Heart right ventricle (tissue), 16 donors: ENCODE results near the gene AURKA. TPM values are rescaled to one million over a fixed set of nuclear protein-coding genes. Genes with fewer than 3 reads are reported as not detected.

Experiments used
- ATAC-seq, 8 donors: fragments of 200-7000 bp; cut with Tn5 transposase; one replicate each; pipeline ENCODE4 v1.9.1; 2020; ENCODE audit warnings: mild to moderate bottlenecking in 8 of 8, moderate library complexity in 8 of 8, moderate number of reproducible peaks in 1 of 8
- DNase-seq, 2 donors: peaks; one replicate each; pipeline ENCODE4 v3.0.0-alpha.2; 2020
- H3K27ac ChIP-seq, 10 donors: fragments of 200-600 bp; sonication (generic) in 2 of 10; one replicate each; pipeline versions ENCODE4 v1.5.0 to v1.8.0; 2020 to 2022; ENCODE audit warnings: mild to moderate bottlenecking in 3 of 10
- H3K27me3 ChIP-seq, 7 donors: fragments of 200-600 bp; one replicate each; pipeline ENCODE4 v1.8.0; 2021 to 2022; ENCODE audit warnings: mild to moderate bottlenecking in 2 of 7
- H3K36me3 ChIP-seq, 9 donors: fragments of 200-600 bp; sonication (generic) in 1 of 9; one replicate each; pipeline versions ENCODE4 v1.5.0 to v1.8.0; 2020 to 2022; ENCODE audit warnings: mild to moderate bottlenecking in 2 of 9
- H3K4me1 ChIP-seq, 9 donors: fragments of 200-600 bp; sonication (generic) in 1 of 9; one replicate each; pipeline versions ENCODE4 v1.5.0 to v1.8.0; 2020 to 2022; ENCODE audit warnings: mild to moderate bottlenecking in 4 of 9
- H3K4me3 ChIP-seq, 10 donors: fragments of 200-600 bp; sonication (generic) in 2 of 10; one replicate each; pipeline versions ENCODE4 v1.5.0 to v1.8.0; 2020 to 2022; ENCODE audit warnings: mild to moderate bottlenecking in 7 of 10, moderate library complexity in 2 of 10
- H3K9me3 ChIP-seq, 11 donors: fragments of 200-600 bp in 10 of 11; sonication (generic) in 2 of 11; one replicate each; pipeline versions ENCODE4 v1.5.0 to v1.8.0; 2013 to 2022; ENCODE audit warnings: mild to moderate bottlenecking in 2 of 11, control low read depth in 1 of 11, moderate library complexity in 1 of 11
- CTCF ChIP-seq, 9 donors: fragments of 200-600 bp; sonication (generic) in 2 of 9; IDR thresholded peaks; one replicate each; pipeline versions ENCODE4 v1.5.0 to v1.8.0; 2021 to 2022; ENCODE audit warnings: antibody characterized with exemption in 9 of 9, mild to moderate bottlenecking in 5 of 9, moderate library complexity in 1 of 9
- WGBS, 2 donors: extraction: QIAGEN DNeasy Blood & Tissue Kit; methylation state at CpG; one replicate each; pipeline ENCODE4 v1.1.7; 2013; ENCODE audit warnings: inconsistent platforms in 1 of 2; 5-methylcytosine and 5-hydroxymethylcytosine counted together
- intact Hi-C, 10 donors: fragments of 100-400 bp; cut with DNase I; formaldehyde crosslinking; loops; one replicate each; pipeline versions ENCODE4 v1.11.1 to v1.14.2; 2022
- polyA plus RNA-seq, 2 donors: library from polyadenylated mRNA; stranded (reverse); fragments of 200-250 nt; gene quantifications; one replicate each; pipeline ENCODE4 v1.2.3, GENCODE V29; 2013
- total RNA-seq, 10 donors: library from RNA; stranded (reverse); fragmentation: NEBNext Ultra II Directional in 3 of 10; extraction: Animal tissue kit (Norgen Biotek cat#: 25700) in 3 of 10; gene quantifications; one replicate each; pipeline versions ENCODE4 v1.2.1 to v1.2.4, GENCODE V29; 2021 to 2023
- donor health status: Arrhythmogenic right ventricular cardiomyopathy.
- donor health status: ischemic (EF 13 %, LVEDD 7.1; RV severe dilation, severe dysfunction).
- donor health status: healthy with polysubstance abuse.
- donor health status: DM: no; HTN: yes; CAD: no.
- donor health status: DM: no; HTN: no; CAD: no.
- donor health status: ischemic (EF 25% LVEDD 6.9; RV normal size, moderate dysfunction).
- donor health status: ischemic (EF 25% LVEDD 5.7; RV mildly dilated, moderate dysfunction).
- donor health status: healthy.
- donor health status: DM: yes; HTN: yes; CAD: no.
- donor health status: Ischemic cardiomyopathy.
- donor health status: ischemic (EF 35%, LVEDD 5.7; RV mildly dilated, moderate dysfunction).
- donor health status: nonischemic (EF 11% LVEDD 7.7; RV severe dilation, severe dysfunction).
- donor health status: DM: yes; HTN: yes; CAD: no.
- donor health status: PGD.
- donor health status: ischemic (EF 29% LVEDD 5.4; RV normal size, mild dysfunction).
- donor health status: nonischemic (EF 23%, LVEDD 6.1; RV moderate dilation, normal function).

The AURKA gene
- total and polyA plus RNA-seq, 12 donors = 2.4 to 12.2 (median 7.5) TPM

- TF ChIP-seq CTCF (IDR thresholded peaks at IDR 0.05) = no peak
- intact Hi-C loops = no loop called here
- H3K27ac ChIP-seq = no peak overlapping the region
- H3K4me1 ChIP-seq = peaks cover 0 to 69% (median 14%) of the 10 kb centered on the region in 9 donors
- H3K9me3 ChIP-seq = no peaks in the 10 kb centered on the region
- no peak for DNase-seq
- H3K36me3 ChIP-seq = no peaks in the 10 kb centered on the region
- no peak for ATAC-seq
- peaks cover 0 to 15% (median 0%) of the 10 kb centered on the region in 7 donors for H3K27me3 ChIP-seq
- H3K4me3 ChIP-seq = no peak overlapping the region
These were observed 34.9 kb upstream of the AURKA start for GRCh38 chr20:56426926-56427325.

- no peak overlapping the region for H3K4me3 ChIP-seq
- 90 to 91% methylated on average over 9 of the region's 9 CpGs for WGBS, 2 donors
- TF ChIP-seq CTCF (IDR thresholded peaks at IDR 0.05) = no peak
- H3K27me3 ChIP-seq = peaks cover 0 to 9% (median 0%) of the 10 kb centered on the region in 7 donors
- no peaks in the 10 kb centered on the region for H3K9me3 ChIP-seq
- DNase-seq = no peak
- no peaks in the 10 kb centered on the region for H3K36me3 ChIP-seq
- peaks cover 0 to 78% (median 14%) of the 10 kb centered on the region in 9 donors for H3K4me1 ChIP-seq
- no peak overlapping the region for H3K27ac ChIP-seq
- ATAC-seq = no peak
- intact Hi-C loops = no loop called here
These were observed 34.0 kb upstream of the AURKA start for GRCh38 chr20:56426026-56426425.

- Histone ChIP-seq H3K27me3 (peaks cover 0 to 9% (median 0%) of the 10 kb centered on the region in 7 donors), H3K4me3 (no peak overlapping the region), H3K4me1 (peaks cover 0 to 81% (median 14%) of the 10 kb centered on the region in 9 donors), H3K27ac (no peak overlapping the region), H3K9me3 (no peaks in the 10 kb centered on the region), H3K36me3 (no peaks in the 10 kb centered on the region)
- TF ChIP-seq CTCF (IDR thresholded peaks at IDR 0.05) = no peak
- WGBS, 2 donors = 61 to 83% methylated on average over 1 of the region's 1 CpG
- ATAC-seq = no peak
- intact Hi-C loops = no loop called here
- DNase-seq = no peak
These were observed 32.9 kb upstream of the AURKA start for GRCh38 chr20:56424931-56425330.

GRCh38 chr20:56423886-56424285 is 31.9 kb upstream of the AURKA start:
- no peaks in the 10 kb centered on the region for H3K9me3 ChIP-seq
- intact Hi-C loops = no loop called here
- no peak overlapping the region for H3K4me3 ChIP-seq
- DNase-seq (no peak), ATAC-seq (no peak)
- H3K36me3 ChIP-seq = no peaks in the 10 kb centered on the region
- WGBS, 2 donors = 42 to 51% methylated on average over 1 of the region's 1 CpG
- no peak for TF ChIP-seq CTCF (IDR thresholded peaks at IDR 0.05)
- peaks cover 0 to 9% (median 0%) of the 10 kb centered on the region in 7 donors for H3K27me3 ChIP-seq
- H3K27ac ChIP-seq = peak overlapping the region in 1 of 10 donors; percentile 55
- peaks cover 0 to 81% (median 14%) of the 10 kb centered on the region in 9 donors for H3K4me1 ChIP-seq
